ENCODE results near the gene ZNHIT1. TPM values are rescaled to one million over a fixed set of nuclear protein-coding genes. Genes with fewer than 3 reads are reported as not detected.

The ZNHIT1 gene
- polyA plus RNA-seq, 3 donors, result 29.3 to 109 (median 74.9) TPM

DNA sequence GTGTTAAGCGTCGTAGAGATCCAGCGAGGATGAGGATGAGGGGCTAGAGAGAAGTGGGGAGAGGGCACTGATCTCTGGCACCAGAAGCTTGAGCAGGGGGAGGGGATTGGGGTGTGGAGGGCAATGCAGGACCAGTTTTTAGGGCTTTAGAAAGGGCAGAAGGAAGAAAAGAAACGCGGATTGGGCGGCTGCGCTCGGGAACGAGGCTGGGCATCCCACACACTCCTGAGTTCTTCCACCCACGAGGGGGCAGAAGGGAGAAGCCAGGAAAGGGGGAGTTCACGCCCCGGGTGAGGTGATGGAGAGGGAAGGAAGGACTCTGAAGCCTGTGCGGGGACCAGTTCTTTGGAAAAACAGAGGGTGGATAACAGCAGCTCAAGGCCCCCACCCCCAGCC lies 46.5 kb upstream of the ZNHIT1 start:
- Histone ChIP-seq H3K4me3 (replicated peaks in 1 of 3; ENCODE audit: low read depth in 2 of 3, low read length in 3 of 3) (no peak overlapping the region), H4K20me1 (ENCODE audit: insufficient read depth, low read length) (no peaks in the 10 kb centered on the region), H3K27ac (ENCODE audit: low read depth in 1 of 2, low read length in 2 of 2) (no peak overlapping the region), H3K79me2 (ENCODE audit: insufficient read depth, low read length) (no peaks in the 10 kb centered on the region), H3K4me1 (ENCODE audit: control insufficient read depth in 1 of 2, insufficient read depth in 2 of 2, low read length in 2 of 2) (peaks cover 41 to 48% of the 10 kb centered on the region in 2 donors), H3K27me3 (ENCODE audit: control insufficient read depth in 2 of 2, insufficient read depth in 2 of 2, low read length in 2 of 2) (peaks cover 78 to 99% of the 10 kb centered on the region in 2 donors), H2AFZ (ENCODE audit: insufficient read depth, low read depth, low read length, poor library complexity, severe bottlenecking) (no peak overlapping the region), H3K9me3 (replicated peaks in 1 of 2; ENCODE audit: control insufficient read depth in 1 of 2, insufficient read depth in 1 of 2, low read length in 2 of 2) (peaks cover 5 to 39% of the 10 kb centered on the region in 2 donors), H3K36me3 (replicated peaks in 1 of 2; ENCODE audit: control insufficient read depth in 1 of 2, insufficient read depth in 2 of 2, low read length in 2 of 2) (no peaks in the 10 kb centered on the region), H3K9ac (ENCODE audit: insufficient read depth, low read length, poor library complexity, severe bottlenecking) (no peak overlapping the region), H3K4me2 (replicated peaks; ENCODE audit: extremely low read depth, low read length, poor library complexity, severe bottlenecking) (no peak overlapping the region)
- peaks cover 98 to 100% (median 98%) of the 10 kb centered on the region in 3 donors for H3K27me3 Mint-ChIP-seq (ENCODE audit: low read depth in 3 of 3)
- peak overlapping the region in 1 of 7 donors; percentile 38 for H3K27ac Mint-ChIP-seq
- intact Hi-C loops (cut with micrococcal nuclease), result loop anchor here in 1 of 2 donors (2.0 kb wide), 1 partner anchor 13 kb away; no protein-coding TSS in a partner anchor
- H3K4me1 Mint-ChIP-seq, result peaks cover 60% of the 10 kb centered on the region
- H3K36me3 Mint-ChIP-seq, result peaks cover 10 to 31% of the 10 kb centered on the region in 2 donors
- peaks cover 6 to 53% (median 28%) of the 10 kb centered on the region in 7 donors for H3K9me3 Mint-ChIP-seq
- peak overlapping the region in 1 of 2 donors; percentile 88 for H3K4me3 Mint-ChIP-seq
- 8% methylated on average over 2 of the region's 13 CpGs for WGBS (ENCODE audit: insufficient coverage)
- TF ChIP-seq, protein P1, sequence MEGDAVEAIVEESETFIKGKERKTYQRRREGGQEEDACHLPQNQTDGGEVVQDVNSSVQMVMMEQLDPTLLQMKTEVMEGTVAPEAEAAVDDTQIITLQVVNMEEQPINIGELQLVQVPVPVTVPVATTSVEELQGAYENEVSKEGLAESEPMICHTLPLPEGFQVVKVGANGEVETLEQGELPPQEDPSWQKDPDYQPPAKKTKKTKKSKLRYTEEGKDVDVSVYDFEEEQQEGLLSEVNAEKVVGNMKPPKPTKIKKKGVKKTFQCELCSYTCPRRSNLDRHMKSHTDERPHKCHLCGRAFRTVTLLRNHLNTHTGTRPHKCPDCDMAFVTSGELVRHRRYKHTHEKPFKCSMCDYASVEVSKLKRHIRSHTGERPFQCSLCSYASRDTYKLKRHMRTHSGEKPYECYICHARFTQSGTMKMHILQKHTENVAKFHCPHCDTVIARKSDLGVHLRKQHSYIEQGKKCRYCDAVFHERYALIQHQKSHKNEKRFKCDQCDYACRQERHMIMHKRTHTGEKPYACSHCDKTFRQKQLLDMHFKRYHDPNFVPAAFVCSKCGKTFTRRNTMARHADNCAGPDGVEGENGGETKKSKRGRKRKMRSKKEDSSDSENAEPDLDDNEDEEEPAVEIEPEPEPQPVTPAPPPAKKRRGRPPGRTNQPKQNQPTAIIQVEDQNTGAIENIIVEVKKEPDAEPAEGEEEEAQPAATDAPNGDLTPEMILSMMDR (IDR thresholded peaks at IDR 0.05), result no peak
- no peak for DNase-seq

DNA sequence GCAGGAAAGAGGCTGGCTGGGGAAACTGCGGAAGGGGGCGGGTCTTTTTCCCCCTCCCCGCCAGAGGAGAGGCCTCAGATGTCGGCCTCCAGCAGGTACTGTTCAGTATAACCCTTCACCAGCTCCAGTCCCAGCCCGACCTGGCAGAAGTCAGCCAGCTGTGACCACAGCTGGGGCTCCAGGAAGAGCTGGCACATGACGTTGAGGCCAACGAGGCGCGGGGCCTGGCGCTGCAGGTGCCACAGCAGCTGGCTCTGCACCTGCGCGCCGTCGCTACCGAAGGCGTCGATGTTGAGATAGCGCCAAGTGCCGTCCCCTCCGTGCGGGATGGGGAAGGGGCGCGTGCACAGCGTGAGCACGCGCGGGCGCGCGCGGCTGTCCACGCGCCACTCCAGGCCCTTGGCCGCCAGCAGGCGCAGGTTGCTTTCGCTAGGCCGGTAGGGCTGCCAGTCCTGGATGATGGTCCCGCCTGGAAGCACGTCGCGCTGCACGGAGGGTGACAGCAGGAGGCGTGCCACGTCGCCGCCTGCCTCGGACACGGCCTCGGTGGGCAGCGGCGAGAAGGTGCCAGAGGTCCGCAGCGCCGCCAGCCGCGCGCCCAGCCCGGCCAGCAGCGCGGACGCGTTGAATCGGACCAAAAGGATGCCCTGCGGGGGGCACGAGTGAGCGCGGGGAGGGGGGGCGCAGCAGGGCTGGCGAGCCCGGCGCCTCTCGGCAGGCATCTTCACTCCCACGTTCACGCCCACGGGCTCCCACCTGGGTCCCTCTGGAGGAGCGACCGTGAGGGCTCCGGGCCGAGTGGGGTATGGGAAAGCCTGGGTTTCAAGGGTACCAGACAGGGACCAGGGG lies 45.7 kb upstream of the ZNHIT1 start:
- Histone ChIP-seq H2AFZ (ENCODE audit: insufficient read depth, low read depth, low read length, poor library complexity, severe bottlenecking) (no peak overlapping the region), H3K4me3 (replicated peaks in 1 of 3; ENCODE audit: low read depth in 2 of 3, low read length in 3 of 3) (no peak overlapping the region), H3K36me3 (replicated peaks in 1 of 2; ENCODE audit: control insufficient read depth in 1 of 2, insufficient read depth in 2 of 2, low read length in 2 of 2) (no peaks in the 10 kb centered on the region), H3K9me3 (replicated peaks in 1 of 2; ENCODE audit: control insufficient read depth in 1 of 2, insufficient read depth in 1 of 2, low read length in 2 of 2) (peaks cover 5 to 39% of the 10 kb centered on the region in 2 donors), H3K79me2 (ENCODE audit: insufficient read depth, low read length) (no peaks in the 10 kb centered on the region), H3K4me2 (replicated peaks; ENCODE audit: extremely low read depth, low read length, poor library complexity, severe bottlenecking) (no peak overlapping the region), H3K9ac (ENCODE audit: insufficient read depth, low read length, poor library complexity, severe bottlenecking) (no peak overlapping the region), H3K4me1 (ENCODE audit: control insufficient read depth in 1 of 2, insufficient read depth in 2 of 2, low read length in 2 of 2) (peaks cover 41 to 48% of the 10 kb centered on the region in 2 donors), H3K27ac (ENCODE audit: low read depth in 1 of 2, low read length in 2 of 2) (no peak overlapping the region), H3K27me3 (ENCODE audit: control insufficient read depth in 2 of 2, insufficient read depth in 2 of 2, low read length in 2 of 2) (peaks cover 81 to 100% of the 10 kb centered on the region in 2 donors), H4K20me1 (ENCODE audit: insufficient read depth, low read length) (no peaks in the 10 kb centered on the region)
- intact Hi-C loops (cut with micrococcal nuclease), result no loop called here
- Mint-ChIP-seq H3K4me1 (peaks cover 56% of the 10 kb centered on the region), H3K27me3 (ENCODE audit: low read depth in 3 of 3) (peaks cover 98 to 100% (median 99%) of the 10 kb centered on the region in 3 donors), H3K4me3 (peak overlapping the region in 1 of 2 donors; percentile 88), H3K36me3 (peaks cover 10 to 30% of the 10 kb centered on the region in 2 donors), H3K9me3 (peaks cover 6 to 53% (median 28%) of the 10 kb centered on the region in 7 donors), H3K27ac (peak overlapping the region in 1 of 7 donors; percentile 17)
- TF ChIP-seq, protein P1 (IDR thresholded peaks at IDR 0.05), result no peak
- under 1% methylated on average over 76 of the region's 79 CpGs for WGBS (ENCODE audit: insufficient coverage)
- DNase-seq, result no peak

Data from CD14-positive monocyte (primary cell).